CD14-positive monocyte (primary cell): Measurements from ENCODE around the gene PCGF6. TPM values are rescaled to one million over a fixed set of nuclear protein-coding genes. Genes with fewer than 3 reads are reported as not detected.

Experiments
- DNase-seq, 3 donors: peaks; one replicate each; pipeline ENCODE4 v3.0.0-alpha.2; 2011 to 2022
- H2AFZ ChIP-seq: 2 replicates; pipeline ENCODE4 v1.6.0; 2012; ENCODE audit warnings: mild to moderate bottlenecking, low read depth, low read length, inconsistent platforms; ENCODE audit not compliant: insufficient read depth, poor library complexity, severe bottlenecking
- H3K27ac ChIP-seq, 2 donors: 1 replicate in 1 of 2; 2 replicates in 1 of 2; pipeline ENCODE4 v1.5.1; 2012 to 2013; ENCODE audit warnings: low read length in 2 of 2, control low read depth in 1 of 2, inconsistent platforms in 1 of 2, low read depth in 1 of 2, mild to moderate bottlenecking in 1 of 2
- H3K27me3 ChIP-seq, 2 donors: one replicate each; pipeline versions ENCODE4 v1.6.0 to v1.6.1; 2011 to 2013; ENCODE audit warnings: low read length in 2 of 2; ENCODE audit not compliant: control insufficient read depth in 2 of 2, insufficient read depth in 2 of 2
- H3K36me3 ChIP-seq, 2 donors: replicated peaks in 1 of 2; 1 replicate in 1 of 2; 2 replicates in 1 of 2; pipeline versions ENCODE4 v1.5.1 to v1.6.1; 2012 to 2013; ENCODE audit warnings: low read length in 2 of 2, control low read depth in 1 of 2, inconsistent platforms in 1 of 2, mild to moderate bottlenecking in 1 of 2; ENCODE audit not compliant: insufficient read depth in 2 of 2, control insufficient read depth in 1 of 2
- H3K4me1 ChIP-seq, 2 donors: 1 replicate in 1 of 2; 2 replicates in 1 of 2; pipeline versions ENCODE4 v1.5.1 to v1.6.1; 2012 to 2013; ENCODE audit warnings: low read length in 2 of 2, control low read depth in 1 of 2, inconsistent platforms in 1 of 2, mild to moderate bottlenecking in 1 of 2, moderate library complexity in 1 of 2; ENCODE audit not compliant: insufficient read depth in 2 of 2, control insufficient read depth in 1 of 2
- H3K4me2 ChIP-seq: replicated peaks from 2 replicates; pipeline ENCODE3; 2012; ENCODE audit warnings: low read length, moderate library complexity, mild to moderate bottlenecking; ENCODE audit not compliant: poor library complexity, severe bottlenecking; ENCODE audit errors: extremely low read depth
- H3K4me3 ChIP-seq, 3 experiments: fragments of 200-600 bp in 1 of 3; sonication (generic) in 1 of 3; replicated peaks in 1 of 3; 1 replicate in 2 of 3; 2 replicates in 1 of 3; pipeline ENCODE4 v1.5.1; 2011 to 2013; ENCODE audit warnings: low read length in 3 of 3, mild to moderate bottlenecking in 3 of 3, control low read depth in 2 of 3, low read depth in 2 of 3, inconsistent platforms in 1 of 3, moderate library complexity in 1 of 3
- H3K79me2 ChIP-seq: 2 replicates; pipeline ENCODE4 v1.6.0; 2012; ENCODE audit warnings: mild to moderate bottlenecking, control low read depth, inconsistent platforms, low read length, moderate library complexity; ENCODE audit not compliant: insufficient read depth
- H3K9ac ChIP-seq: 2 replicates; pipeline ENCODE4 v1.6.0; 2017; ENCODE audit warnings: low read length, mild to moderate bottlenecking; ENCODE audit not compliant: insufficient read depth, poor library complexity, severe bottlenecking
- H3K9me3 ChIP-seq, 2 donors: replicated peaks in 1 of 2; 1 replicate in 1 of 2; 2 replicates in 1 of 2; pipeline versions ENCODE4 v1.5.1 to v1.6.1; 2012 to 2013; ENCODE audit warnings: low read length in 2 of 2, control low read depth in 1 of 2; ENCODE audit not compliant: control insufficient read depth in 1 of 2, insufficient read depth in 1 of 2
- H4K20me1 ChIP-seq: 2 replicates; pipeline ENCODE4 v1.6.0; 2012; ENCODE audit warnings: mild to moderate bottlenecking, low read length, control low read depth, moderate library complexity; ENCODE audit not compliant: insufficient read depth
- H3K27ac Mint-ChIP-seq, 7 donors: one replicate each; pipeline ENCODE4 v1.8.0; 2020; ENCODE audit warnings: mild to moderate bottlenecking in 7 of 7, mixed read lengths in 7 of 7, moderate library complexity in 6 of 7, inconsistent platforms in 2 of 7
- H3K27me3 Mint-ChIP-seq, 3 donors: one replicate each; pipeline ENCODE4 v1.8.0; 2021 to 2022; ENCODE audit warnings: low read depth in 3 of 3, mild to moderate bottlenecking in 3 of 3, mixed read lengths in 3 of 3, moderate library complexity in 3 of 3, inconsistent platforms in 1 of 3
- H3K36me3 Mint-ChIP-seq, 2 donors: one replicate each; pipeline ENCODE4 v1.8.0; 2020; ENCODE audit warnings: mixed read lengths in 2 of 2, inconsistent platforms in 1 of 2, mild to moderate bottlenecking in 1 of 2
- H3K4me1 Mint-ChIP-seq: one replicate; pipeline ENCODE4 v1.8.0; 2020; ENCODE audit warnings: mild to moderate bottlenecking, mixed read lengths
- H3K4me3 Mint-ChIP-seq, 2 donors: one replicate each; pipeline ENCODE4 v1.8.0; 2020; ENCODE audit warnings: mild to moderate bottlenecking in 2 of 2, mixed read lengths in 2 of 2, moderate library complexity in 1 of 2
- H3K9me3 Mint-ChIP-seq, 7 donors: one replicate each; pipeline ENCODE4 v1.8.0; 2020 to 2022; ENCODE audit warnings: mixed read lengths in 7 of 7, mild to moderate bottlenecking in 6 of 7, moderate library complexity in 6 of 7, inconsistent platforms in 2 of 7
- WGBS: methylation state at CpG from one replicate; pipeline ENCODE4 v1.1.5; 2013; ENCODE audit warnings: missing lambda C conversion rate; ENCODE audit not compliant: insufficient coverage; 5-methylcytosine and 5-hydroxymethylcytosine counted together
- intact Hi-C, 2 donors: fragments of 100-400 bp; cut with micrococcal nuclease; formaldehyde crosslinking; loops; one replicate each; pipeline versions ENCODE4 v1.15.0 to v1.15.1; 2023
- polyA plus RNA-seq, 3 donors: library from polyadenylated mRNA; depleted of rRNA in 1 of 3; unstranded in 2 of 3; stranded (reverse) in 1 of 3; fragments of 300-500 nt in 2 of 3; fragments of >200 nt in 1 of 3; fragmentation: Illumina TruSeq in 2 of 3; gene quantifications; 1 replicate in 2 of 3; 2 replicates in 1 of 3; pipeline ENCODE4 v1.2.3, GENCODE V29; 2012 to 2021
- TF ChIP-seq, protein P1 (sequence below): fragments of 200-600 bp; IDR thresholded peaks from one replicate; pipeline ENCODE4 v1.8.0; 2022; ENCODE audit warnings: antibody characterized with exemption, mild to moderate bottlenecking

The PCGF6 gene
- polyA plus RNA-seq, 3 donors, result 3.4 to 6.2 (median 4.6) TPM

- H3K9ac ChIP-seq, result no peak overlapping the region
- Mint-ChIP-seq H3K4me1 (peaks cover 34% of the 10 kb centered on the region), H3K27ac (peak overlapping the region in 1 of 7 donors; percentile 35), H3K9me3 (peaks cover 0 to 22% (median 9%) of the 10 kb centered on the region in 7 donors), H3K36me3 (peaks cover 0 to 8% of the 10 kb centered on the region in 2 donors), H3K4me3 (peak overlapping the region in 1 of 2 donors; percentile 70), H3K27me3 (peaks cover 45 to 57% (median 57%) of the 10 kb centered on the region in 3 donors)
- H3K4me3 ChIP-seq, result no peak overlapping the region
- H3K4me2 ChIP-seq, result no peak overlapping the region
- no peaks in the 10 kb centered on the region for H4K20me1 ChIP-seq
- peaks cover 23 to 37% of the 10 kb centered on the region in 2 donors for H3K4me1 ChIP-seq
- intact Hi-C loops, result no loop called here
- H3K27me3 ChIP-seq, result peaks cover 51 to 53% of the 10 kb centered on the region in 2 donors
- no peak overlapping the region for H3K27ac ChIP-seq
- no peaks in the 10 kb centered on the region for H3K79me2 ChIP-seq
- no peak for DNase-seq
- H3K36me3 ChIP-seq, result no peaks in the 10 kb centered on the region
- WGBS, result 3% methylated on average over 14 of the region's 14 CpGs
- TF ChIP-seq, protein P1, sequence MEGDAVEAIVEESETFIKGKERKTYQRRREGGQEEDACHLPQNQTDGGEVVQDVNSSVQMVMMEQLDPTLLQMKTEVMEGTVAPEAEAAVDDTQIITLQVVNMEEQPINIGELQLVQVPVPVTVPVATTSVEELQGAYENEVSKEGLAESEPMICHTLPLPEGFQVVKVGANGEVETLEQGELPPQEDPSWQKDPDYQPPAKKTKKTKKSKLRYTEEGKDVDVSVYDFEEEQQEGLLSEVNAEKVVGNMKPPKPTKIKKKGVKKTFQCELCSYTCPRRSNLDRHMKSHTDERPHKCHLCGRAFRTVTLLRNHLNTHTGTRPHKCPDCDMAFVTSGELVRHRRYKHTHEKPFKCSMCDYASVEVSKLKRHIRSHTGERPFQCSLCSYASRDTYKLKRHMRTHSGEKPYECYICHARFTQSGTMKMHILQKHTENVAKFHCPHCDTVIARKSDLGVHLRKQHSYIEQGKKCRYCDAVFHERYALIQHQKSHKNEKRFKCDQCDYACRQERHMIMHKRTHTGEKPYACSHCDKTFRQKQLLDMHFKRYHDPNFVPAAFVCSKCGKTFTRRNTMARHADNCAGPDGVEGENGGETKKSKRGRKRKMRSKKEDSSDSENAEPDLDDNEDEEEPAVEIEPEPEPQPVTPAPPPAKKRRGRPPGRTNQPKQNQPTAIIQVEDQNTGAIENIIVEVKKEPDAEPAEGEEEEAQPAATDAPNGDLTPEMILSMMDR, result no peak
- no peak overlapping the region for H2AFZ ChIP-seq
- H3K9me3 ChIP-seq, result peaks cover 7 to 25% of the 10 kb centered on the region in 2 donors
Observed at GRCh38 chr10:103281753-103282152, 69.2 kb downstream of the PCGF6 start.

GRCh38 chr10:103280506-103280905, 70.4 kb downstream of the PCGF6 start:
- intact Hi-C loops, result no loop called here
- Mint-ChIP-seq H3K9me3 (peaks cover 0 to 25% (median 9%) of the 10 kb centered on the region in 7 donors), H3K36me3 (peaks cover 0 to 8% of the 10 kb centered on the region in 2 donors), H3K27me3 (peaks cover 57 to 66% (median 66%) of the 10 kb centered on the region in 3 donors), H3K4me3 (peak overlapping the region in 1 of 2 donors; percentile 30), H3K27ac (no peak overlapping the region), H3K4me1 (peaks cover 36% of the 10 kb centered on the region)
- H3K9ac ChIP-seq, result no peak overlapping the region
- WGBS, result no CpG with 5 or more reads among the region's 2 CpGs
- TF ChIP-seq, protein P1, result no peak
- H3K9me3 ChIP-seq, result peaks cover 7 to 25% of the 10 kb centered on the region in 2 donors
- H3K36me3 ChIP-seq, result no peaks in the 10 kb centered on the region
- H4K20me1 ChIP-seq, result no peaks in the 10 kb centered on the region
- no peak overlapping the region for H3K4me2 ChIP-seq
- peaks cover 23 to 37% of the 10 kb centered on the region in 2 donors for H3K4me1 ChIP-seq
- no peak overlapping the region for H3K4me3 ChIP-seq
- peaks cover 59 to 63% of the 10 kb centered on the region in 2 donors for H3K27me3 ChIP-seq
- no peak overlapping the region for H3K27ac ChIP-seq
- DNase-seq, result no peak
- H2AFZ ChIP-seq, result no peak overlapping the region
- no peaks in the 10 kb centered on the region for H3K79me2 ChIP-seq
